Mesothelial cell of epicardium (in vitro differentiated cells): ENCODE measurements around the gene OAS3. TPM values are rescaled to one million over a fixed set of nuclear protein-coding genes. Genes with fewer than 3 reads are reported as not detected.
"Not testable (repeated sequence)": the region's sequence is repeated elsewhere in the genome, so short reads cannot be mapped to it uniquely, and the experiment has no call there.

Experiments used
- DNase-seq, 2 experiments: peaks; one replicate each; pipeline ENCODE4 v3.0.0; 2021; ENCODE audit warnings: low spot score in 2 of 2; ENCODE audit not compliant: unreplicated experiment in 2 of 2
- H3K27ac Mint-ChIP-seq: 2 replicates; pipeline ENCODE4 v1.8.0; 2021; ENCODE audit warnings: mixed read lengths
- H3K27me3 Mint-ChIP-seq: 2 replicates; pipeline ENCODE4 v1.8.0; 2021; ENCODE audit warnings: low read depth, mixed read lengths
- H3K36me3 Mint-ChIP-seq: 2 replicates; pipeline ENCODE4 v1.8.0; 2021; ENCODE audit warnings: mixed read lengths
- H3K4me1 Mint-ChIP-seq: 2 replicates; pipeline ENCODE4 v1.8.0; 2021; ENCODE audit warnings: mixed read lengths
- H3K4me3 Mint-ChIP-seq: 2 replicates; pipeline ENCODE4 v1.8.0; 2021; ENCODE audit warnings: mild to moderate bottlenecking, moderate library complexity, mixed read lengths
- H3K9me3 Mint-ChIP-seq: 2 replicates; pipeline ENCODE4 v1.8.0; 2021; ENCODE audit warnings: mixed read lengths
- total RNA-seq: library from RNA; stranded (reverse); gene quantifications from 3 replicates; pipeline ENCODE4 v1.2.1, GENCODE V29; 2021
- TF ChIP-seq, protein P1 (sequence below): fragments of 200-600 bp; sonication (generic); IDR thresholded peaks from one replicate; pipeline ENCODE4 v1.5.0; 2021; ENCODE audit warnings: antibody characterized with exemption; ENCODE audit not compliant: unreplicated experiment

Gene OAS3
- total RNA-seq, 1 donor from 2014 or later, result 6.5 TPM

DNA sequence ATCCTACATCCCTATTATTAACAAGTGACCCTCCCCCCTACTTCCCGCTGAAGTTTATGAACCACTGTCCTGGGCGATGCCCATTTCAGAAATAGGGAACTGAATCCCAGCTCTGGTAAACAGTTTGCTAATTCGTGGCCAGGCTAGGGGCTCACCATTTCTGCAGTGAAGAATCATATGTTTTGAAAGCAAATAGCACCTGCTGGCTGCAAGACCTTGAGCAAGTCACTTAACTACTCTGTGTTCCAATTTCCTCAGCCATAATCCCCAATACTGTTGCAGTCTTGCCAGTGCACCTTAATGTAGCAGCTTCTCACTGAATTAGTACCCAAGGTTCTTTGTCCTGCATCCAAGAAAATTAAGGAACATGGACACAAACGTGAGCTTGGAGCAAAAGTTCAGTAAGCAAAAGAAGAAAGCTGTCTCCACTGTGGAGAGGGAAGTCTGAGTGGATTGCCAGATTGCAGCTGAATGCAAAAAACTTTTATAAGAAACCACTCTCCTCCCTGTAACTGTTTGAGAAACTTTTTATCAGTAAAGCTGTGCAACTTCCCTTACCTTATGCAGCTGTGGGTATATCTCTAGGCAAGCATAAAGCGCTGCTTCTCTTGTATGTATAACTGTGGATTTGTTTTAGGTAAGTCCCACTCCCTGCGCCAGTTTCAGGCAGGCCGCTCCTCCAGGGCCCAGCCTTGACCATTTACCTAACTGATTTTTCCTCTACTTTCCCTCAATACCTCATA, 30.7 kb upstream of the OAS3 start:
- peaks cover 16% of the 10 kb centered on the region for H3K9me3 Mint-ChIP-seq
- H3K27ac Mint-ChIP-seq, result no peak overlapping the region
- peaks cover 2% of the 10 kb centered on the region for H3K27me3 Mint-ChIP-seq
- TF ChIP-seq, protein P1, sequence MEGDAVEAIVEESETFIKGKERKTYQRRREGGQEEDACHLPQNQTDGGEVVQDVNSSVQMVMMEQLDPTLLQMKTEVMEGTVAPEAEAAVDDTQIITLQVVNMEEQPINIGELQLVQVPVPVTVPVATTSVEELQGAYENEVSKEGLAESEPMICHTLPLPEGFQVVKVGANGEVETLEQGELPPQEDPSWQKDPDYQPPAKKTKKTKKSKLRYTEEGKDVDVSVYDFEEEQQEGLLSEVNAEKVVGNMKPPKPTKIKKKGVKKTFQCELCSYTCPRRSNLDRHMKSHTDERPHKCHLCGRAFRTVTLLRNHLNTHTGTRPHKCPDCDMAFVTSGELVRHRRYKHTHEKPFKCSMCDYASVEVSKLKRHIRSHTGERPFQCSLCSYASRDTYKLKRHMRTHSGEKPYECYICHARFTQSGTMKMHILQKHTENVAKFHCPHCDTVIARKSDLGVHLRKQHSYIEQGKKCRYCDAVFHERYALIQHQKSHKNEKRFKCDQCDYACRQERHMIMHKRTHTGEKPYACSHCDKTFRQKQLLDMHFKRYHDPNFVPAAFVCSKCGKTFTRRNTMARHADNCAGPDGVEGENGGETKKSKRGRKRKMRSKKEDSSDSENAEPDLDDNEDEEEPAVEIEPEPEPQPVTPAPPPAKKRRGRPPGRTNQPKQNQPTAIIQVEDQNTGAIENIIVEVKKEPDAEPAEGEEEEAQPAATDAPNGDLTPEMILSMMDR, result no peak
- peaks cover 17% of the 10 kb centered on the region for H3K4me1 Mint-ChIP-seq
- H3K4me3 Mint-ChIP-seq, result peak overlapping the region; percentile 55
- H3K36me3 Mint-ChIP-seq, result peaks cover 7% of the 10 kb centered on the region
- no peak for DNase-seq

DNA sequence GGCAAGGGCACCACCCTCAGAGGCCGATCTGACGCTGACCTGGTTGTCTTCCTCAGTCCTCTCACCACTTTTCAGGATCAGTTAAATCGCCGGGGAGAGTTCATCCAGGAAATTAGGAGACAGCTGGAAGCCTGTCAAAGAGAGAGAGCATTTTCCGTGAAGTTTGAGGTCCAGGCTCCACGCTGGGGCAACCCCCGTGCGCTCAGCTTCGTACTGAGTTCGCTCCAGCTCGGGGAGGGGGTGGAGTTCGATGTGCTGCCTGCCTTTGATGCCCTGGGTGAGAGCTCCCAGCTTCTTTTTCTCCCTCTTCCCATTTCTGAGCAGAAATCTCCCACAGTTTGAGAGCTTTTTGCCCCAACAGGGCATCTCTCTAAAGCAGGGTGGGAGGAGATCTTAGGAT, 29.7 kb upstream of the OAS3 start:
- H3K36me3 Mint-ChIP-seq, result peaks cover 16% of the 10 kb centered on the region
- no peak overlapping the region for H3K27ac Mint-ChIP-seq
- DNase-seq, result no peak
- H3K4me1 Mint-ChIP-seq, result peaks cover 17% of the 10 kb centered on the region
- no peak overlapping the region for H3K4me3 Mint-ChIP-seq
- TF ChIP-seq, protein P1, result no peak
- peaks cover 26% of the 10 kb centered on the region for H3K9me3 Mint-ChIP-seq
- peaks cover 2% of the 10 kb centered on the region for H3K27me3 Mint-ChIP-seq

DNA sequence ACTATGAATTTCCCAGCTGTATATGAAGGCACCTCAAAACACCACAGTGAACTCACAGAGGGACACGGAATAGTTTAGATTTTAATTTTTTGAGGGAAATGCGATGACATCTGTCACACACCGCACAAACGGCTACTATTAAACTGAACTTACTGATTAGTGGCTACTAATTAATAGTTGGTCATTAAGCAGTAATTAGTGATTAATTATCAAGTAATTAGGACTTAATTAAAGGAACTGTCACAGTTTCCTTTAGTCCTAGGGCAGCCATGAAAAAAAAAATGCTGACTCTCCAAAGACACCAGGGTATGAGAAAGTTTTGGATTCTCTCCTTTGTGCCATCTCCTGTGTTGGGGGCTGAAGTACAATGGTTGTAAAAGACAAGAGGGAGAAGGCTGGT, 28.6 kb upstream of the OAS3 start:
- TF ChIP-seq, protein P1, result no peak
- Mint-ChIP-seq H3K36me3 (peaks cover 16% of the 10 kb centered on the region), H3K27me3 (peaks cover 2% of the 10 kb centered on the region), H3K27ac (no peak overlapping the region), H3K4me3 (no peak overlapping the region), H3K4me1 (peaks cover 15% of the 10 kb centered on the region), H3K9me3 (peaks cover 26% of the 10 kb centered on the region)
- DNase-seq, result no peak

DNA sequence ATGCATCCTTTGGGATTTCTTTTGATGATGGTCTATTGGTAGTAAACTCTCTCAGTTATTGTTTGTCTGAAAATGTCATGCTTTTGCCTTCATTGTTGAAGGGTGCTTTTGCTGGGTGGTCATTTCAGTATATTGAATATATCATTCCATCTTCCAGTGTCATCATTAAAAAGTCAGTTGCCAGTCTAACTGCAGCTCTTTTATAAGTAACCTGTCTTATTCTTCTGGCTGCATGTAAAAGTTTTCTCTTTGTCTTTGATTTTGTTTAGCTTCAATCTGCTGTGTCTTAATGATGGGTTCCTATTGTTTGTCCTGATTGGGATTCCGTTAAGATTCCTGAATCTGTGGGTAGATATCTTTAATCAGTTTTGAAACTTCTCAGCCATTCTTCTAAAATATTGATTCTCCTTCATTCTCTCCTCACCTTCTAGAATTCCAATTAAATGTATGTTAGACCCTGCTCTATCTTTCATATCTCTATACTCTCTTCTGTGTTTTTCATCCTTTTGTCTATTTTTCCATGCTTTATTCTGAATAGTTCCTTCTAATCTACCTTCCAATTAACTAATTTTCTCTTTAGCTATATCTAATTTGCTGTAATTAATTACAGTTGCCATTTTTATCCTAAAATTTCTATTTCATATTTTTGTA, 25.1 kb upstream of the OAS3 start:
- Mint-ChIP-seq H3K27me3 (peaks cover 2% of the 10 kb centered on the region), H3K36me3 (peaks cover 29% of the 10 kb centered on the region), H3K4me1 (no peaks in the 10 kb centered on the region), H3K9me3 (peaks cover 42% of the 10 kb centered on the region), H3K27ac (no peak overlapping the region), H3K4me3 (no peak overlapping the region)
- TF ChIP-seq, protein P1, result no peak
- DNase-seq, result no peak

DNA sequence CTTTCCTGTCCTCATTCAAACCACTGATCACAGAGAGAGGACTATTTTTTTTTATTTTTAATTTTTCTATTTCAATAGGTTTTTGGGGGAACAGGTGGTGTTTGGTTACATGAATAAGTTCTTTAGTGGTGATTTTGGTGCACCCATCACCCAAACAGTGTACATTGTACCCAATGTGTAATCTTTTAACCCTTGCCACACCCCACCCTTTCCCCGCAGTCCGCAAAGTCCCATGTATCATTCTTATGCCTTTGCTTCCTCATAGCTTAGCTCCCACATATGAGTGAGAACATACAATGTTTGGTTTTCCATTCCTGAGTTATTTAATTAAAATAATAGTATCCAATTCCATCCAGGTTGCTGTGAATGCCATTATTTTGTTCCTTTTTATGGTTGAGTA, 24.4 kb upstream of the OAS3 start:
- not testable (repeated sequence) for H3K4me3 Mint-ChIP-seq, H3K4me1 Mint-ChIP-seq, H3K27me3 Mint-ChIP-seq, DNase-seq, H3K27ac Mint-ChIP-seq
- Mint-ChIP-seq H3K36me3 (peaks cover 32% of the 10 kb centered on the region), H3K9me3 (peaks cover 43% of the 10 kb centered on the region)

DNA sequence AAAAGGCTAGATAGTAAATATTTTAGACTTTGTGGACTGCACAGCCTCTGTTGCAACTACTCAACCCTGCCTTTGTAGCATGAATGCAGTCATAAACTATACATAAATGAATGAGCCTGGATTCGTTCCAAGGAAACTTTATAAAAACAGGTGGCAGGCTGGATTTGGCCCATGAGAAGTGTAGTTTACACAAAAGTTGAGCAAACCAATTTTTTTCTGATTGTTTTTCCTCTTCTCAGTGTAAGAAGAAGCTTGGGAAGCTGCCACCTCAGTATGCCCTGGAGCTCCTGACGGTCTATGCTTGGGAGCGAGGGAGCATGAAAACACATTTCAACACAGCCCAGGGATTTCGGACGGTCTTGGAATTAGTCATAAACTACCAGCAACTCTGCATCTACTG, 22.0 kb upstream of the OAS3 start:
- H3K4me3 Mint-ChIP-seq, result no peak overlapping the region
- peaks cover 27% of the 10 kb centered on the region for H3K36me3 Mint-ChIP-seq
- H3K27ac Mint-ChIP-seq, result no peak overlapping the region
- TF ChIP-seq, protein P1, result no peak
- peaks cover 9% of the 10 kb centered on the region for H3K27me3 Mint-ChIP-seq
- H3K9me3 Mint-ChIP-seq, result peaks cover 42% of the 10 kb centered on the region
- H3K4me1 Mint-ChIP-seq, result no peaks in the 10 kb centered on the region
- DNase-seq, result no peak
